CD4-positive, alpha-beta T cell treated with Interleukin-17A for 4 hours (primary cell): ENCODE measurements around the gene ARF1.

Experiments
- DNase-seq: peaks from one replicate; pipeline ENCODE4 v3.0.0-alpha.2; 2020; ENCODE audit warnings: mixed read lengths

Gene ARF1

DNA sequence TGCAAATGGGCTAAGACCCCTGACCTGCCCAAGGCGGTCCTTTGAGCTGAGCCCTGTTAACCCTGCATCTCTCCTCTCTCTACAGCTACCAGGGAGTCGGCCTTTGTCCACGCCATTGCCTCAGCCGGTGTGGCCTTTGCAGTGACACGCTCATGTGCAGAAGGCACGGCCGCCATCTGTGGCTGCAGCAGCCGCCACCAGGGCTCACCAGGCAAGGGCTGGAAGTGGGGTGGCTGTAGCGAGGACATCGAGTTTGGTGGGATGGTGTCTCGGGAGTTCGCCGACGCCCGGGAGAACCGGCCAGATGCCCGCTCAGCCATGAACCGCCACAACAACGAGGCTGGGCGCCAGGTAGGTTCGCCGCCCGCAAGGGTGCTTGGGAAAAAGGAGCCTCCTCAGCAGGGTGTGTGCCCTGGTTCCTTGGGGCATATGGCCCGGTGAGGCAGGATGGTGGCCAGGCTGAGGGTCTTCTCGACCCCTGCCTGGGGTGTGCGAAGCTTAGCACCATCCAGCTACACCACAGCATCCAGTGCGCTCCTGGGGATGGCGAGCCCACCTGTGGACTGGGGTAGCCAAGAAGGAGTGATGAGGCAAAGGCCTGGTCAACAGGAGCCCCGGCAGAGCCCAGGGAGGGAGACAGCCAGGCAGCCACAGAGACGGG lies 31.8 kb upstream of the ARF1 start:
- no peak for DNase-seq

DNA sequence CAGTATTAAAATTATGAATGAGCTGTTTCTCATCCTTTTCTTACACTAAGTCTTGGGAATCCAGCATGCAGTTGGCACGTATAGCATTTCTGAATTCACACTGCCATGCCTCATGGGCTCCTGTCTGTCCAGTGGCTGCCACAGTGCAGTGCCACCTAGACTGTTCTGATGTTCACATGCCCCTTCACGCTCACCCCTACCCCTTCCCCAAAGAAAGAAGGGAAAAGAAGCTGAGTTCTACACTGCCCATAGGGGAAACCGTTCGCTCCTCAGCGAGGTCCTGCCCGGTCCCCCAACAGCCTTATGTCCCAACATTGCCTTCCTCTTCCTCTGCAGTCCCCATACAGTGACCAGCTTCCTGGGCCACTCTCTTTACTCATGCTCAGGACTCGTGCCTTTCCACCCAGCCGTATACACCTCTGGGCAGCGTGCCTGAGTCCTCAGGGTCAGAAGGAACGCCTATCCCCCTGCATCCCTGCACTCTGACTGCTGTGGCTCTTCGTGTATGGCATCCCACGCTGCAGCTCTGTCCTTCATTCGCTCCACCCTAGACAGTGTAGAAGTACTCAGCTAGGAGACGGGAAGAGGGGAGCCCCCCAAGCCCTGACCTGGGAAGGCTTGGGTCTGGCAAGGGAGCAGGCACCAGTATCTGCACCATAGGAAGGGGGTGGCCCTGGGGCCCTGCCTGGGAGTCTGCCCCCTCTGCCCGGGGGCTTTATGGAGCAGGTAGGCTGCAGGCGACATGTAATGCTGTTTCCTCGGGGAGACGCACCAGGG lies 24.1 kb upstream of the ARF1 start:
- DNase-seq, result no peak

DNA sequence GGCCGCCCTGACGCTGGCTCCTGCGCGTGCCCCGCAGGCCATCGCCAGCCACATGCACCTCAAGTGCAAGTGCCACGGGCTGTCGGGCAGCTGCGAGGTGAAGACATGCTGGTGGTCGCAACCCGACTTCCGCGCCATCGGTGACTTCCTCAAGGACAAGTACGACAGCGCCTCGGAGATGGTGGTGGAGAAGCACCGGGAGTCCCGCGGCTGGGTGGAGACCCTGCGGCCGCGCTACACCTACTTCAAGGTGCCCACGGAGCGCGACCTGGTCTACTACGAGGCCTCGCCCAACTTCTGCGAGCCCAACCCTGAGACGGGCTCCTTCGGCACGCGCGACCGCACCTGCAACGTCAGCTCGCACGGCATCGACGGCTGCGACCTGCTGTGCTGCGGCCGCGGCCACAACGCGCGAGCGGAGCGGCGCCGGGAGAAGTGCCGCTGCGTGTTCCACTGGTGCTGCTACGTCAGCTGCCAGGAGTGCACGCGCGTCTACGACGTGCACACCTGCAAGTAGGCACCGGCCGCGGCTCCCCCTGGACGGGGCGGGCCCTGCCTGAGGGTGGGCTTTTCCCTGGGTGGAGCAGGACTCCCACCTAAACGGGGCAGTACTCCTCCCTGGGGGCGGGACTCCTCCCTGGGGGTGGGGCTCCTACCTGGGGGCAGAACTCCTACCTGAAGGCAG lies 23.4 kb upstream of the ARF1 start:
- peak; percentile 61 for DNase-seq

DNA sequence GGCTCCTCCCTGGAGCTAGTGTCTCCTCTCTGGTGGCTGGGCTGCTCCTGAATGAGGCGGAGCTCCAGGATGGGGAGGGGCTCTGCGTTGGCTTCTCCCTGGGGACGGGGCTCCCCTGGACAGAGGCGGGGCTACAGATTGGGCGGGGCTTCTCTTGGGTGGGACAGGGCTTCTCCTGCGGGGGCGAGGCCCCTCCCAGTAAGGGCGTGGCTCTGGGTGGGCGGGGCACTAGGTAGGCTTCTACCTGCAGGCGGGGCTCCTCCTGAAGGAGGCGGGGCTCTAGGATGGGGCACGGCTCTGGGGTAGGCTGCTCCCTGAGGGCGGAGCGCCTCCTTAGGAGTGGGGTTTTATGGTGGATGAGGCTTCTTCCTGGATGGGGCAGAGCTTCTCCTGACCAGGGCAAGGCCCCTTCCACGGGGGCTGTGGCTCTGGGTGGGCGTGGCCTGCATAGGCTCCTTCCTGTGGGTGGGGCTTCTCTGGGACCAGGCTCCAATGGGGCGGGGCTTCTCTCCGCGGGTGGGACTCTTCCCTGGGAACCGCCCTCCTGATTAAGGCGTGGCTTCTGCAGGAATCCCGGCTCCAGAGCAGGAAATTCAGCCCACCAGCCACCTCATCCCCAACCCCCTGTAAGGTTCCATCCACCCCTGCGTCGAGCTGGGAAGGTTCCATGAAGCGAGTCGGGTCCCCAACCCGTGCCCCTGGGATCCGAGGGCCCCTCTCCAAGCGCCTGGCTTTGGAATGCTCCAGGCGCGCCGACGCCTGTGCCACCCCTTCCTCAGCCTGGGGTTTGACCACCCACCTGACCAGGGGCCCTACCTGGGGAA lies 22.7 kb upstream of the ARF1 start:
- DNase-seq, result peak; percentile 80

DNA sequence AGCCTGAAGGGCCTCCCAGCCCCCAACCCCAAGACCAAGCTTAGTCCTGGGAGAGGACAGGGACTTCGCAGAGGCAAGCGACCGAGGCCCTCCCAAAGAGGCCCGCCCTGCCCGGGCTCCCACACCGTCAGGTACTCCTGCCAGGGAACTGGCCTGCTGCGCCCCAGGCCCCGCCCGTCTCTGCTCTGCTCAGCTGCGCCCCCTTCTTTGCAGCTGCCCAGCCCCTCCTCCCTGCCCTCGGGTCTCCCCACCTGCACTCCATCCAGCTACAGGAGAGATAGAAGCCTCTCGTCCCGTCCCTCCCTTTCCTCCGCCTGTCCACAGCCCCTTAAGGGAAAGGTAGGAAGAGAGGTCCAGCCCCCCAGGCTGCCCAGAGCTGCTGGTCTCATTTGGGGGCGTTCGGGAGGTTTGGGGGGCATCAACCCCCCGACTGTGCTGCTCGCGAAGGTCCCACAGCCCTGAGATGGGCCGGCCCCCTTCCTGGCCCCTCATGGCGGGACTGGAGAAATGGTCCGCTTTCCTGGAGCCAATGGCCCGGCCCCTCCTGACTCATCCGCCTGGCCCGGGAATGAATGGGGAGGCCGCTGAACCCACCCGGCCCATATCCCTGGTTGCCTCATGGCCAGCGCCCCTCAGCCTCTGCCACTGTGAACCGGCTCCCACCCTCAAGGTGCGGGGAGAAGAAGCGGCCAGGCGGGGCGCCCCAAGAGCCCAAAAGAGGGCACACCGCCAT lies 21.9 kb upstream of the ARF1 start:
- no peak for DNase-seq

DNA sequence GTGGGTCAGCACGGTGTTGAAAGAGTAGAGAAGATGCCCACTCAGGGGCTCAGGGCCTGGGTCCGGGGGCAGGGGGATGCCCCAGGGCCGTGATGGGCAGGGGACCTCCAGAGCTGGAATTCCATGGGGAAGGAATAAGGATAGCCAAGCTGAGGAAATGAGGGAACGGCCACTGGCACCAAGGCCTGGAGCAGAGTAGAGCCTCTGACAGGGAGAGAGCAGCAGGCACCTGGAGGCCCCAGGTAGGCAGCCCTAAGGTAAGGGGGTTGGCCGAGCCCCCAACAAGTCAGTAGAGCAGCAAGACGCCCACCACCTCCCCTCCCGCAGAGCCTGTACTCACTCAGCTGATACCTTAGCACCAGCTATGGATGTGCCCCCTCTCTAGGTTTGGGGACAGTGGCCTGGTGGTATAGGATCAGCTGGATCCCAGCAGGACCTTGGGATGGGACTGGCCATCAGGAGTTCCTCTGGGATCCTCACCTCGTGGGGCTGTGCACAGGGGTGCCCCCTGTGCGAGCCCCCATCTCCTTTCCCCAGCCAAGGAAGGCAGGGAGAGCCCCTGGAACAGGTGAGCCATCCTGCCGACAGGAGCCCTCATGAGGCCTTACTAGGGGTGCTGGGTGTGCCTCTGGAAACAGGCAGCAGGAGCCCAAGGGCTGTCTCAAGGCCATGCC lies 21.0 kb upstream of the ARF1 start:
- no peak for DNase-seq

DNA sequence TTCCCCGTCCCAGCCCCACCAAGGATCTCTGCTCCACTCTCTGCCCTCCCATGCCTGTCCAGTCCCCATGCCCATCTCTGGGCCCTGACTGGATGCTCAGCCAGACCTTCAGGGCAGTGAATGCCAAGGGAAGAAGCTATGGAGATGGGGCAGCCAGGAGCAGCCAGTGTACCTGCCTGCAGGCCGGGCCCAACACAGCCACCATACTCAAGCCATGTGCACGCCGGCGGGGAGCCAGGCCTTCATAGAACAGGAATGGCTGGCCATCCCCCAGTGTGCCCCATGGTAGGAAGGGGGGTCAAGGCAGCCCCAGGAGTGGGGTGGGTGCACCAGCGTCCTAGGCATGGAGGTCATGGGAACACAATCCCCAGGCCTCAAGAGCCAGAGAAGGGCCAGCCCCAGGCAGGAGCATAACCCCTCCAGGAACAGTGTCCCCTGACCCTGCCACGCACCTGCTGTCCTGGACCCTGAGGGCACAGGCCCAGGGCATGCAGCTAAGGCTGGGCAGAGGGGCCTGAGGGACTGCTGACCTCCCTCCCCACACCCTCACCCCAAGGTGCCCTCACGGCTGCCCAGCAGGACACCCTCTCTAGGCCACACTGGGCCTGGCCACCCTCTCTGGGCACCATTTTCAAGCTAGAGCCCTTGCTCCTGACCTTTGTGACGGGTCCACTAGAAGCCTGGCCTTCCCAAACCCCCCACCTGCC lies 20.3 kb upstream of the ARF1 start:
- no peak for DNase-seq

DNA sequence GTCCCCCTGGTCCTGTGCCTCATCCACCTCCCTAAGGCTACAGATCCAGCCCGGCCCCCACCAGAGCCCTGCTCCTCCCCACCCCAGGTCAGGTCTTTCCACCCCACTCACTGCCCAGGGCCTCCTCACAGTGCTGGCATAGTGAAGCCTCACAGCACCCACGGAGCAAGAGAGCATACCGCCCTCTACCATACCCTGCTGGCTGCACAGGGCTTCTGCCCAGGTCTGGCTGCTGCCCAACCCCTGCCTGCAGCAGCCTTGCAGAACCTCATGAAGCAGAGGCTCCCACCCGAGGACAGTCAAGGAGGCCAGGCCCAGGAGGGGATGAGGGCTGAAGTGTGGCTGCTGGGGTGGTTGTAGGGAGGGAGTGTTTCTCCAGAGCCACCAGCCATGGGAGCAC lies 19.7 kb upstream of the ARF1 start:
- no peak for DNase-seq

DNA sequence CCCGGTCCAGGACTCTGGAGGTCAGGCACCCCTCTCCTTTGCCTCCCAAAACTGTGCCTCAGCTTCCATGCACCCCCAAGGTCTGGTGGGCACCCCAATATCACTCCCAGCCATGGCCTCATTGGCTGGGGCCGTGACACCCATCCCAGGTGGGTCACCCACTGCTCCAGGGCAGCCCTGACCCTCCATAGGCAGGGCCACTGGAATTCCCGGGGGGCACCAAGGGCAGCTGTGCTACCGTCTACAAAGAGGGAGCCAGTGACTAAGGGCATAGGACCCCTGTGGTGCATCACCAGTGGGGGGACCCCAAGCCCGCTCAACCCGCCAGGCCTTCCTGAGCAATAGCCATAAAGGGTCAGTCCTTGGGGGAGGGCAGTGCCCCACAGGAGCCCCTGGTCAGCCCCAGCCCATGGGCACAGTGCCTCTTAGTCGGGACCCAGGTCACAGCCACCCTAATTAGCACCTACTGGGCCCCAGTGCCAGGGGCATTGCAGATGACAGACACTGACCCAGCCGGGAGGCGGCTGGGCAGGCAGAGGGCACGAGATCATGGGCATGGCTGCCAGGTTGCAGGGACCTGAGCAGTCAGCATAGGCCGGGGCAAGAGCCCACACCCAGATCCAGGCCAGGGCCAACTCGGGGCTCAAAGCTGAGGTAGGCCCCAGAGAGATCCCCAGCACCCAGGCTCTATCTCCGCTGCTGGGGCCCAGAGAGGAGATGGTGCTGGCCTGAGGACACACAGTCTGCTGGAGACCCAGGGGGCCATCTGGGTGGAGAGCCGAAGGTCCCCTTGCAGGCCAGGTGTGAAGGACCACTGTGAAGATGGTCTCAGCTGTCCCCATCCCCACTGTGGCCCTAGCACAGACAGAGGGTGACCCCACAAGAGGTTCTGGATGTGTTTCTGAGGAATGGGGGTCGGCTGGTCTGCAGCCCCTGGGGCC lies 19.0 kb upstream of the ARF1 start:
- DNase-seq, result no peak

DNA sequence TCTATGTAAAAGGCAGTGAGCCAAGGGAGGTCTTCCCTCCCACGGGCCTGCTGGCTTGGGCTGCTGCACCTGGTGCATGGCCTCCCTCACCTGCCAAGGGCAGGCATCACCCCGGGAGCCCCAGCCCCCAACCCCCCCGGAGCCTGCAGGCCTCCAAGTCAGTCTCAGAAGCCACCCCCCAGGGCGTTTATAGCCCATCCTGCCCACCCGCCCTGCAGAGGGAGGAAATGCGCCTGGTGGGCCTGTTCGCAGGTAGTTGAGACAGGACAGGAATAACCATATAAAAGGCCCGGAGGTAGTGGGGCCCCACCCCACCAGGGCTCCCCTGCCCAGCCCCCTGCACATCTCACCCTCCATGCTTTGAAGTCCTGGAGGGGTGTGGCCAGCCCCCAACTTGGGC lies 18.2 kb upstream of the ARF1 start:
- DNase-seq, result no peak

DNA sequence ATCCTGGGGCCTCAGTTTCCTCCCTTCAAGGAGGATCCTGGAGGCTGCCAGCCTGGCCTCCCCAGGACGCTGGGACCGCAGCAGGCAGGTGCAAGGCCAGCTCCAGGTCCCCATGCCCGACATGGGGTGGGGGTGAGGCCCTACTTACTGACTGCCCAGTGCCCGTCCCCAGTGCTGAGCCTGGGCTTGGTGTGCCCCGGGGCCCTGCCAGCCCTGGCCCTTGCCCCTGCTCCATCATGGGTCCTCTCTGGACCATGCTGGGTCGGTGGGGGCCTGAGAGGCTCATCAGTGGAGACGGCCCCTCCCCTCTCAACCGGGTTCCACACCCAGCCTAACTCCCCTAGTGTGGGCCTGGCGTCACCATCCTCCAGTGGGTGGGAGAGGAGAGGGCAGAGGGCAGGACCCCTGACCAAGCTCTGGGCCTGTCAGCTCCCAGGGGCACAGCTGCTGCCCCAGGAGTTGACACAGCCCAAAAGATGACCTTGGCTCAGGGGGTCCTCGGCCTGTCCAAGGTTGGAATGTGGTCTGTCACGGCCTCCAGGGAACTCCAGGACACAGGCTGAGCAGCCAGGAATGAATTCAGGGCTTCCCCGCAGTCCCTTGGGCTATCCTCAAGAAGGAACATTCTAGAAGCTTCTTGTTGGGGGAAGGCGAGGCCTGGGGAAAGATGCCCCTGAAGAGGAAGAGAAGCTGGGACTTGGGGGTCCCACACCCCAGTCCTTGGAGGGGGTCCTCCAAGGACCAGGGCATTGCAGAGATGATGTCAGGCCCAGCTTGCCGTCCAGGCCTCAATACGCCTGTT lies 17.6 kb upstream of the ARF1 start:
- no peak for DNase-seq

DNA sequence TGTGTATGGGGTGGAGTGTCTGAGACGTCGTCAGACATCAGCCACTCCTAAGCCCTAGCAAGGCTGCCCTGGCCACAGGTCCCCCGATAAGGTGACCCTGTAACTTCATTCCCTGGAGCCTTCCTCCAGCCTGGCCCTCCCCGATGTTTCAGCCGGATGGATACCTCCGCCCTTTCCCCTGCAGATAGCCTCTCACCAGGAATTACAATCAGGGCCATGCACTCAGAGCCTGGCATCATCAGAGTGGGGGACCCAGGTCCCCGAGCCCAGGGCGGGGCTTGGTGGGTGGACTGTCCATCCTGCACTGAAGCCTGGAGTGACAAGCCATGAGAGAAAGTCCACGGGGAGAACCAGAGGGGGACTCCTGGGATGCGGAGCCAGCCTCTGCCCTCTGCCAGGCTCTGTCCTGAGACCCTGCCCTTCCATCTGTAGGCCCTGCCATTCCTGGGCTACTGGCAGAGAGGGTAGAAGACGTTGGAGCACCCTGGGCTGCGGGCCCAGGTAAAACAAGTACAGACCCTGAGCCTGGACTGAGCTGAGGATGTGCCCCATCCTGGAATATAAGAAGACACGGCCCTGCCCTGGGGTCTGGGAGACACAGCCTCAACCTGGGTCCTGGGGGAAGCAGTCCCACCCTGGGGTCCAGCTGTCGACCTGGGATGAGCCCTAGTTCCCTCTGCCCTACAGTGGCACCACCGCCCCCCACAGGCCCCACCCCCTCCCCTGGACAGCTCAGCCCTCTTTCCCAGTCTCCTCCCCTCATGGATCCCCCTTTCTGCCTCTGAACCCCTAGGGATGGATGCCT lies 16.8 kb upstream of the ARF1 start:
- DNase-seq, result no peak

DNA sequence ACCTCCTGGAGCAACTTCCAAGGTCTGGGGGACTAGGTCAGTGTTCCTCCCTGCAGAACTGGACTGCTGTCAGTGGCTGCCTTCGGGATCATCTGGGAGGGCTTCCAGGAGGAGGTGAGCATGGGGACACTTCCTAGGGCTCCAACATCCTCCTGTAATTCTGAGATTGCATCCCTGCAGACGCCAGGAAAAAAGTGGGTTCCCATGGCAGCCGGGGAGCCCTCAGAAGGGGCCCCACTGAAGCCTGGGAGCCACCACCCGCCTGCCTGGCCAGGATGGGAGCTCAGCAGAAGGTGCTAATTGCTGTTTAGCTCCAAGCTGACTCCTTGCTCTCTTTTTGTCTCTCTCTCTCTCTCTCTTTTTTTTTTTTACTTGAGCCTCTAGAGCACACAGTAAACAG lies 16.1 kb upstream of the ARF1 start:
- no peak for DNase-seq

DNA sequence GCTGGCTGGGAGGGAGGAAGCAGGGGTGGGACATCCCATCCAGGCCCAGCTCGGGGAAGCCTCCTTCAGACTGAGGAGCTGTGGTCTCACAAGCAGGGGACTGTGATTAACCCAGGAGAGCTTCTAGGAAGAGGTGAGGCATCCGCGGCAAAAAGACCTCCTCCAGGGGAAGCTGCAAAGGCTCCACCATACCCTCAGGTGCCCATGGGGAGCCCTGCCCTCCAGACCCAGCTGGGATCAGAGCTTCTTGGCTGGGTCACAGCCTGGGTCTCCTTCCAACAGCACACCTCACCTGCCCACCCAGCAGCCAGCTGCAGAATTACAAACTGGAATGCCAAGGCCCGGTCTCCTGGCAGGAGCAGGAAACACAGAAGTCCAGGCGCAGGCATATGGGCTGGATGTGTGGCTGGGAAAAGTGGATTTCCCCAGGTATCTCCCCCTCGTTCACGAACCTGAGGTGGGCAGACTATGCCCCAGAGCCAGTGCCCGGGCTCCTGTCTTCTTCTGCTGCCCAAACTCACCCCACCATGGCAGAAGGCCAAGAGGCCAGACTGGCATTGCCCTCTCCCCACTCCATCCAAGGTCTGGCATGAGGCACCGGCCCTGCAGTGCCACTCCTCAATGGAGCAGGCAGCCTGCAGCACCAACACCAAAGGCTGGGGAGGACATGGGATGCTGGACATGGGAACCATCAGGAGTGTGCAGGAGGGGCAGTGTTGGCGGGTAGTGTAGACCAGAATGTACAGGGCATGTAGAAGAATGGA lies 15.4 kb upstream of the ARF1 start:
- DNase-seq, result no peak

DNA sequence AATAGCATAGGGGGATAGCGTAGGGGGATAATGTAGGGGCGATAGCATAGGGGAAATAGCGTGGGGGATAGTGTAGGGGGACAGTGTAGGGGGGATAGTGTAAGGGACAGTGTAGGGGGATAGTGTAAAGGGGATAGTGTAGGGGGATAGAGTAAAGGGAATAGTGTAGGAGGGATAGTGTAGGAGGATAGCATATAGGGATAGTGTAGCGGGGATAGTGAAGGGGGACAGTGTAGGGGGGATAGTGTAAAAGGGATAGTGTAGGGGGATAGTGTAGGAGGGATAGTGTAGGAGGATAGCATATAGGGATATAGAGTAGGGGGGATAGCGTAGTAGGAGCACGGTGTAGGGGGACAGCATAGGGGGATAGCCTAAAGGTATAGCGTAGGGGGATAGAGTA lies 14.1 kb upstream of the ARF1 start:
- DNase-seq, result no peak

DNA sequence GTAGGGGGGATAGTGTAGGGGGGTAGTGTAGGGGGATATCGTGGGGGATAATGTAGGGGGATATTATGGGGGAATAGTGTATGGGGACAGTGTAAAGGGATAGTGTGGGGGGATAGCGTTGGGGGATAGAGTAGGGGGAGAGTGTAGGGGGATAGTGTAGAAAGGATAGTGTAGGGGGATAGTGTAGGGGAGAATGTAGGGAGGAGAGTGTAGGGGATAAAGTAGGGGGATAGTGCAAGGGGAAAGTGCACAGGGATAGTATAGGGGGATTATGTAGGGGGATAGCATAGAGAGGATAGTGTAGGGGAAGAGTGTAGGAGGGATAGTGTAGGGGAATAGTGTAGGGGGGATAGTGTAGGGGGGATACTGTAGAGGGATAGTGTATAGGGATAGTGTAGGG lies 12.3 kb upstream of the ARF1 start:
- DNase-seq, result no peak

DNA sequence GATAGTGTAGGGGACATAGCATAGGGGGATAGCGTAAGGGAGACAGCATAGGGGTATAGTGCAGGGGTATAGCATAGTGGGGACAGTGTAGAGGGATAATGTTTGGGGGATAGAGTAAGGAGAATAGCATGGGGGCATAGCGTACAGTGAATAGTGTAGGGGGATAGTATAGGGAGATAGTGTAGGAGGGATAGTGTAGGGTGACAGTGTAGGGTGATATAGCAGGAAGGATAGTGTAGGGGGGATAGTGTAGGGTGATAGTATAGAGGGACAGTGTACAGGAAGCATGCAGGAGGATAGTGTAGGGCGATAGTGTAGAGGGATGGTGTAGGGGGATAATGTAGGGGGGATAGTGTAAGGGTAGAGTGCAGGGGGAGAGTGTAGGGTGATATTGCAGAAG lies 11.7 kb upstream of the ARF1 start:
- DNase-seq, result no peak
